Measurements from ENCODE around the gene TLE4.
A peak's percentile ranks its signal among the peaks of the same experiment; 100 is the strongest.

TLE4 gene

GRCh38 chr9:79665931-79666330 lies 94.2 kb downstream of the TLE4 start:
- peak; percentile 62 to 90 (median 84) for DNase-seq

GRCh38 chr9:79667120-79667519 lies 95.4 kb downstream of the TLE4 start:
- peak; percentile 67 to 80 (median 73) for DNase-seq

- DNase-seq, result no peak
Measured at GRCh38 chr9:79667817-79668436, 96.2 kb downstream of the TLE4 start.

- DNase-seq, result no peak
Measured at GRCh38 chr9:79668956-79669355, 97.2 kb downstream of the TLE4 start.

GRCh38 chr9:79670269-79670961 lies 98.7 kb downstream of the TLE4 start:
- DNase-seq, result no peak

GRCh38 chr9:79671558-79671957 lies 99.8 kb downstream of the TLE4 start:
- DNase-seq, result peak in 2 of 3 donors; percentile 19 to 30

GRCh38 chr9:79672236-79672635 lies 100.5 kb downstream of the TLE4 start:
- no peak for DNase-seq

- DNase-seq, result no peak
Measured at GRCh38 chr9:79672891-79673290, 101.1 kb downstream of the TLE4 start.

- no peak for DNase-seq
Measured at GRCh38 chr9:79673614-79674013, 101.8 kb downstream of the TLE4 start.

- no peak for DNase-seq
Measured at GRCh38 chr9:79674052-79674777, 102.5 kb downstream of the TLE4 start.

GRCh38 chr9:79681576-79681975 lies 109.8 kb downstream of the TLE4 start:
- DNase-seq, result no peak

GRCh38 chr9:79682076-79682736 lies 110.4 kb downstream of the TLE4 start:
- no peak for DNase-seq

- no peak for DNase-seq
Measured at GRCh38 chr9:79684059-79684458, 112.3 kb downstream of the TLE4 start.

GRCh38 chr9:79684711-79685575 lies 113.2 kb downstream of the TLE4 start:
- no peak for DNase-seq

- no peak for DNase-seq
Measured at GRCh38 chr9:79685577-79685976, 113.8 kb downstream of the TLE4 start.

- DNase-seq, result peak in 1 of 3 donors; percentile 10
Measured at GRCh38 chr9:79686381-79687130, 114.8 kb downstream of the TLE4 start.

GRCh38 chr9:79687131-79687447 lies 115.3 kb downstream of the TLE4 start:
- DNase-seq, result no peak

GRCh38 chr9:79688363-79688762 lies 116.6 kb downstream of the TLE4 start:
- DNase-seq, result no peak

GRCh38 chr9:79689576-79689975 lies 117.8 kb downstream of the TLE4 start:
- no peak for DNase-seq

GRCh38 chr9:79691496-79691895 lies 119.7 kb downstream of the TLE4 start:
- DNase-seq, result no peak

- no peak for DNase-seq
Measured at GRCh38 chr9:79692857-79693571, 121.2 kb downstream of the TLE4 start.
